ENCODE results near the gene MADD. TPM values are rescaled to one million over a fixed set of nuclear protein-coding genes. Genes with fewer than 3 reads are reported as not detected.

The MADD gene
- total RNA-seq, 1 donor from 2014 or later: 67.2 TPM

DNA sequence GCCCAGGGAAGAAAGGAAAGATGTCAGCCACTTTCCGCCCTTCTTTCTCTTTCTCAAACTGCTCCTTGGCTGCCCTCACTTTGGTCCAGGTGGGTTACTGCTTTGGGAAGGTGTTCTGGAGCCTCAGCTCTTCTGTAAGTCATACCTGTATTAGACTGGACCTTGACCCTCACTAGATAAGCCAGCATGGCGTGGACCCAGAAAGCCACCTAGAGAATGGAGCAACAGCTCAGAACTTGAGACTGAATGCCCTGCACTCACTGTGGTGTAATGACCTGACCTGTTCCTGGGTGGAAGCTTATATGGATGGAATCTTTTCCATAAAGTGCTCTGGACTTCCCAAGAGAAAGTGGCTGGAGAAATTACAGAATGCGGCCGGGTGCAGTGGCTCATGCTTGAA is 36.9 kb upstream of the MADD start:
- Mint-ChIP-seq H3K9me3 (ENCODE audit: unreplicated experiment) (no peaks in the 10 kb centered on the region), H3K4me1 (ENCODE audit: unreplicated experiment) (peaks cover 11% of the 10 kb centered on the region), H3K27ac (ENCODE audit: unreplicated experiment) (no peak overlapping the region), H3K27me3 (ENCODE audit: unreplicated experiment) (no peaks in the 10 kb centered on the region), H3K4me3 (ENCODE audit: unreplicated experiment) (no peak overlapping the region), H3K36me3 (ENCODE audit: unreplicated experiment) (peaks cover 23% of the 10 kb centered on the region)
- DNase-seq (ENCODE audit: extremely low spot score, unreplicated experiment): no peak
- TF ChIP-seq, protein P1, sequence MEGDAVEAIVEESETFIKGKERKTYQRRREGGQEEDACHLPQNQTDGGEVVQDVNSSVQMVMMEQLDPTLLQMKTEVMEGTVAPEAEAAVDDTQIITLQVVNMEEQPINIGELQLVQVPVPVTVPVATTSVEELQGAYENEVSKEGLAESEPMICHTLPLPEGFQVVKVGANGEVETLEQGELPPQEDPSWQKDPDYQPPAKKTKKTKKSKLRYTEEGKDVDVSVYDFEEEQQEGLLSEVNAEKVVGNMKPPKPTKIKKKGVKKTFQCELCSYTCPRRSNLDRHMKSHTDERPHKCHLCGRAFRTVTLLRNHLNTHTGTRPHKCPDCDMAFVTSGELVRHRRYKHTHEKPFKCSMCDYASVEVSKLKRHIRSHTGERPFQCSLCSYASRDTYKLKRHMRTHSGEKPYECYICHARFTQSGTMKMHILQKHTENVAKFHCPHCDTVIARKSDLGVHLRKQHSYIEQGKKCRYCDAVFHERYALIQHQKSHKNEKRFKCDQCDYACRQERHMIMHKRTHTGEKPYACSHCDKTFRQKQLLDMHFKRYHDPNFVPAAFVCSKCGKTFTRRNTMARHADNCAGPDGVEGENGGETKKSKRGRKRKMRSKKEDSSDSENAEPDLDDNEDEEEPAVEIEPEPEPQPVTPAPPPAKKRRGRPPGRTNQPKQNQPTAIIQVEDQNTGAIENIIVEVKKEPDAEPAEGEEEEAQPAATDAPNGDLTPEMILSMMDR (IDR thresholded peaks at IDR 0.05): no peak

DNA sequence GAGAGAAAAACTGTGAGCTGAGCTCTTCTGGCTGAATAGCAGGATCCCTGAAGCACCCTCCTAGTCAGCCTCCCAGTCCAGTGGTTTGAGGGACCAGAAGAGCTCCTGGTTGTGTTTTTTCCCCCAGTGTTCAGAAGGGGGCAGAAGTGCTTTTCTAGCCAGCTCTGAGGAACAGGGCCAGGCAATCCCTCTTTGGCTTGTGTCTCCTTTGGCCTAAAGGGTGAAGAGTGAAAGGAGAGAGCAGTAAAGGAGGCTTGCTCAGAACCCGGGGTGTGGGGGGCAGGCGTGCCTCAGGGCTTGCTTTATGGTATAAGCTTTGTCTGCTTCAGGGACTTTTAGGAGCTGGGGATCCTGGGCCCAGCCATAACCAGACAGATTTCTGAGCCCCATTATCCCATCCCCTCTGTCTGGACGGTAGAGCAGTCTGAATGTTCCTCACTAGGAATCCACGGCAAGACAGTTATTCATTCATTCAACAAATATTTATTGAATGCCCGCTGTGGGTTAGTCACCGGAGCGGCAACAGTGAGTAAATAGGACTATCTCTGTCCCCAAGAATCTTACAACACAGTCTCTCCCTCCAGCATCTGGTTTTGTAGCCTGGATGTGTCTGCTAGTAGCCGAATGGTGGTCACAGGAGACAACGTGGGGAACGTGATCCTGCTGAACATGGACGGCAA is 35.8 kb upstream of the MADD start:
- Mint-ChIP-seq H3K4me1 (ENCODE audit: unreplicated experiment) (peaks cover 11% of the 10 kb centered on the region), H3K9me3 (ENCODE audit: unreplicated experiment) (no peaks in the 10 kb centered on the region), H3K27ac (ENCODE audit: unreplicated experiment) (peak overlapping the region; percentile 79), H3K36me3 (ENCODE audit: unreplicated experiment) (peaks cover 24% of the 10 kb centered on the region), H3K4me3 (ENCODE audit: unreplicated experiment) (no peak overlapping the region), H3K27me3 (ENCODE audit: unreplicated experiment) (no peaks in the 10 kb centered on the region)
- no peak for DNase-seq (ENCODE audit: extremely low spot score, unreplicated experiment)
- TF ChIP-seq, protein P1 (IDR thresholded peaks at IDR 0.05): peak; percentile 42

- Mint-ChIP-seq H3K36me3 (ENCODE audit: unreplicated experiment) (peaks cover 24% of the 10 kb centered on the region), H3K9me3 (ENCODE audit: unreplicated experiment) (no peaks in the 10 kb centered on the region), H3K27me3 (ENCODE audit: unreplicated experiment) (no peaks in the 10 kb centered on the region), H3K4me1 (ENCODE audit: unreplicated experiment) (peaks cover 11% of the 10 kb centered on the region), H3K4me3 (ENCODE audit: unreplicated experiment) (no peak overlapping the region), H3K27ac (ENCODE audit: unreplicated experiment) (peak overlapping the region; percentile 79)
- TF ChIP-seq, protein P1 (IDR thresholded peaks at IDR 0.05): no peak
- DNase-seq (ENCODE audit: extremely low spot score, unreplicated experiment): no peak
Observed at GRCh38 chr11:47234669-47235100, 35.2 kb upstream of the MADD start.

GRCh38 chr11:47235163-47235562 is 34.8 kb upstream of the MADD start:
- H3K27me3 Mint-ChIP-seq (ENCODE audit: unreplicated experiment): no peaks in the 10 kb centered on the region
- no peak for DNase-seq (ENCODE audit: extremely low spot score, unreplicated experiment)
- H3K36me3 Mint-ChIP-seq (ENCODE audit: unreplicated experiment): peaks cover 27% of the 10 kb centered on the region
- H3K9me3 Mint-ChIP-seq (ENCODE audit: unreplicated experiment): no peaks in the 10 kb centered on the region
- TF ChIP-seq, protein P1 (IDR thresholded peaks at IDR 0.05): no peak
- peak overlapping the region; percentile 12 for H3K27ac Mint-ChIP-seq (ENCODE audit: unreplicated experiment)
- H3K4me1 Mint-ChIP-seq (ENCODE audit: unreplicated experiment): peaks cover 11% of the 10 kb centered on the region
- no peak overlapping the region for H3K4me3 Mint-ChIP-seq (ENCODE audit: unreplicated experiment)

- H3K9me3 Mint-ChIP-seq (ENCODE audit: unreplicated experiment): no peaks in the 10 kb centered on the region
- no peaks in the 10 kb centered on the region for H3K27me3 Mint-ChIP-seq (ENCODE audit: unreplicated experiment)
- H3K27ac Mint-ChIP-seq (ENCODE audit: unreplicated experiment): peak overlapping the region; percentile 6
- TF ChIP-seq, protein P1 (IDR thresholded peaks at IDR 0.05): no peak
- no peak overlapping the region for H3K4me3 Mint-ChIP-seq (ENCODE audit: unreplicated experiment)
- peaks cover 11% of the 10 kb centered on the region for H3K4me1 Mint-ChIP-seq (ENCODE audit: unreplicated experiment)
- peaks cover 30% of the 10 kb centered on the region for H3K36me3 Mint-ChIP-seq (ENCODE audit: unreplicated experiment)
- DNase-seq (ENCODE audit: extremely low spot score, unreplicated experiment): no peak
Observed at GRCh38 chr11:47236482-47236881, 33.5 kb upstream of the MADD start.
